Transverse colon (tissue), 4 donors: Measurements from ENCODE around the gene TPPP.

Experiments used
- CTCF ChIP-seq, 5 experiments: fragments of 200-600 bp in 3 of 5; fragments of 450-650 bp in 2 of 5; sonication (generic) in 3 of 5; IDR thresholded peaks; 1 replicate in 2 of 5; 2 replicates in 3 of 5; pipeline ENCODE4 v1.5.1; 2016 to 2017; ENCODE audit warnings: antibody characterized with exemption in 5 of 5, inconsistent platforms in 3 of 5, mild to moderate bottlenecking in 2 of 5, moderate library complexity in 1 of 5
- POLR2A ChIP-seq: fragments of 450-650 bp; IDR thresholded peaks from one replicate; pipeline ENCODE4 v1.6.1; 2016; ENCODE audit warnings: antibody characterized with exemption, mild to moderate bottlenecking, moderate library complexity
- POLR2AphosphoS5 ChIP-seq, 3 donors: sonication (generic); formaldehyde crosslinking; IDR thresholded peaks; one replicate each; pipeline ENCODE4 v1.6.1; 2016; ENCODE audit warnings: antibody characterized with exemption in 3 of 3

- TF ChIP-seq POLR2AphosphoS5 (IDR thresholded peaks at IDR 0.05) = no peak
- no peak for TF ChIP-seq CTCF (IDR thresholded peaks at IDR 0.05)
- TF ChIP-seq POLR2A = no peak
Observed at GRCh38 chr5:634191-634590, 59.0 kb downstream of the TPPP start.
